Measurements from ENCODE around the gene GRM8. TPM values are rescaled to one million over a fixed set of nuclear protein-coding genes. Genes with fewer than 3 reads are reported as not detected.

GRM8 gene
- total RNA-seq, 1 experiment from 2014 or later = 0.40 TPM

DNA sequence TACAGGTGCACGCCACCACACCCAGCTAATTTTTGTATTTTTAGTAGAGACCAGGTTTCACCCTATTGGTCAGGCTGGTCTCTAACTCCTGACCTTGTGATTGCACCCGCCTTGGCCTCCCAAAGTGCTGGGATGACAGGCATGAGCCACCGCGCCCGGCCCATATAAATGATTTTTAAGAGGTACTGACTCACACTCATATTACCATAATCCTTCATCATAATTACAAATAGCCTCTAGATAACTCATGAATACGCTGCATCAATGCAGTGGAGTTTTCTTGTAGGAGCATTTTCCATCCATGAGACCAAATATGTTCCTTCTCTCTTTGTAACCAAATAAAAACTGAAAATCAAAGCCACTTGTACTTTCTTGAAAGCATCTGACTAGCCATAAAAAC, 193.3 kb downstream of the GRM8 start:
- CTCF ChIA-PET = no interaction called here
- Mint-ChIP-seq H3K27me3 (ENCODE audit: unreplicated experiment) (no peaks in the 10 kb centered on the region), H3K4me1 (ENCODE audit: low read depth, unreplicated experiment) (no peaks in the 10 kb centered on the region), H3K27ac (ENCODE audit: unreplicated experiment) (no peak overlapping the region), H3K9me3 (ENCODE audit: low read depth, unreplicated experiment) (no peaks in the 10 kb centered on the region), H3K4me3 (ENCODE audit: low read depth, unreplicated experiment) (no peak overlapping the region), H3K36me3 (ENCODE audit: insufficient read depth, unreplicated experiment) (no peaks in the 10 kb centered on the region)
- BruUV-seq (replicated peaks) = no TSS peak
- intact Hi-C loops (cut with micrococcal nuclease; ENCODE audit: unreplicated experiment) = no loop called here
- no peak for DNase-seq
- TF ChIP-seq, protein P1, sequence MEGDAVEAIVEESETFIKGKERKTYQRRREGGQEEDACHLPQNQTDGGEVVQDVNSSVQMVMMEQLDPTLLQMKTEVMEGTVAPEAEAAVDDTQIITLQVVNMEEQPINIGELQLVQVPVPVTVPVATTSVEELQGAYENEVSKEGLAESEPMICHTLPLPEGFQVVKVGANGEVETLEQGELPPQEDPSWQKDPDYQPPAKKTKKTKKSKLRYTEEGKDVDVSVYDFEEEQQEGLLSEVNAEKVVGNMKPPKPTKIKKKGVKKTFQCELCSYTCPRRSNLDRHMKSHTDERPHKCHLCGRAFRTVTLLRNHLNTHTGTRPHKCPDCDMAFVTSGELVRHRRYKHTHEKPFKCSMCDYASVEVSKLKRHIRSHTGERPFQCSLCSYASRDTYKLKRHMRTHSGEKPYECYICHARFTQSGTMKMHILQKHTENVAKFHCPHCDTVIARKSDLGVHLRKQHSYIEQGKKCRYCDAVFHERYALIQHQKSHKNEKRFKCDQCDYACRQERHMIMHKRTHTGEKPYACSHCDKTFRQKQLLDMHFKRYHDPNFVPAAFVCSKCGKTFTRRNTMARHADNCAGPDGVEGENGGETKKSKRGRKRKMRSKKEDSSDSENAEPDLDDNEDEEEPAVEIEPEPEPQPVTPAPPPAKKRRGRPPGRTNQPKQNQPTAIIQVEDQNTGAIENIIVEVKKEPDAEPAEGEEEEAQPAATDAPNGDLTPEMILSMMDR (IDR thresholded peaks at IDR 0.05; ENCODE audit: unreplicated experiment) = no peak

DNA sequence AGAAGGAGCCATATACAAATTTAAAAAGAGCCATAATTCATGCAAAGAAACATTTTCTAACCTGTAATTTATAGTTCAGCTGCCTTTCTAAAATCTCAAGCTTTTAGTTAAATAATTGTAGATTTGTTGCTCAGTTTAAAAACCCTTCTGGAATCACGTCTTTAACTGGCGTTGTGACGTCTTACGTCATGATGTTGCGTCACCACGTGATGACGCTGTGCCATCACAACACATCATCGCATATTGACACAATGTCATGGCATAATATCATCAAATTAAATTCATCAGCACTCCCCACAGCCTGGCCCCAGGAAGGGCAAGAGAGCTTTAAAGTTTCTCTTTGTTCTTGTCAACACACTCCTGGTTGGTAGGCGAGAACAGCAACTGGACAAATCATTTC, 194.8 kb downstream of the GRM8 start:
- no peak for DNase-seq
- Mint-ChIP-seq H3K27ac (ENCODE audit: unreplicated experiment) (no peak overlapping the region), H3K4me3 (ENCODE audit: low read depth, unreplicated experiment) (no peak overlapping the region), H3K36me3 (ENCODE audit: insufficient read depth, unreplicated experiment) (no peaks in the 10 kb centered on the region), H3K27me3 (ENCODE audit: unreplicated experiment) (no peaks in the 10 kb centered on the region), H3K9me3 (ENCODE audit: low read depth, unreplicated experiment) (no peaks in the 10 kb centered on the region), H3K4me1 (ENCODE audit: low read depth, unreplicated experiment) (no peaks in the 10 kb centered on the region)
- intact Hi-C loops (cut with micrococcal nuclease; ENCODE audit: unreplicated experiment) = no loop called here
- CTCF ChIA-PET = no interaction called here
- TF ChIP-seq, protein P1 (IDR thresholded peaks at IDR 0.05; ENCODE audit: unreplicated experiment) = no peak
- BruUV-seq (replicated peaks) = no TSS peak

DNA sequence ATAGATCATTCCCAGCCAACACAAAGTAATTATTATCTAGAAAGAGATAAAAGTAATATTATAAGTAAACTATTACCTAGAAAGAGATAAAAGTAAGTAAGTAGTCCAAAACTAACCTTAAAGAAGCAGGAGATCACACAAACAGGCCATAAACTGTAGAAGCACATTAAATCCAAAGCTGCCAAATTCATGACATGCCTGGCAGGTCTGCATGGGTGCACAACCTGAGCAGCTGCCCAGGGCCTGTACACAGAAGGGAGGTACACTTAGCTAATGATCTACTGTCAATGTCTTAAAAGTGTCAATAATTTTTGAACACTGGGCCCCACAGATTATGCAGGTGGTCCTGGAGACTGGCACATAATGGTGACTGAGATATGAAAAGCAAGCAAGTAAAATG, 196.5 kb downstream of the GRM8 start:
- DNase-seq = no peak
- intact Hi-C loops (cut with micrococcal nuclease; ENCODE audit: unreplicated experiment) = no loop called here
- H3K36me3 Mint-ChIP-seq (ENCODE audit: insufficient read depth, unreplicated experiment) = no peaks in the 10 kb centered on the region
- no peak overlapping the region for H3K27ac Mint-ChIP-seq (ENCODE audit: unreplicated experiment)
- no peaks in the 10 kb centered on the region for H3K27me3 Mint-ChIP-seq (ENCODE audit: unreplicated experiment)
- no peaks in the 10 kb centered on the region for H3K9me3 Mint-ChIP-seq (ENCODE audit: low read depth, unreplicated experiment)
- BruUV-seq (replicated peaks) = no TSS peak
- TF ChIP-seq, protein P1 (IDR thresholded peaks at IDR 0.05; ENCODE audit: unreplicated experiment) = no peak
- CTCF ChIA-PET = interaction anchor here (0.6 to 1.0 kb wide), 4 partner anchors 9 to 404 kb away, joined by 3 to 4 read pairs (median 3); no protein-coding TSS in a partner anchor
- no peak overlapping the region for H3K4me3 Mint-ChIP-seq (ENCODE audit: low read depth, unreplicated experiment)
- no peaks in the 10 kb centered on the region for H3K4me1 Mint-ChIP-seq (ENCODE audit: low read depth, unreplicated experiment)

DNA sequence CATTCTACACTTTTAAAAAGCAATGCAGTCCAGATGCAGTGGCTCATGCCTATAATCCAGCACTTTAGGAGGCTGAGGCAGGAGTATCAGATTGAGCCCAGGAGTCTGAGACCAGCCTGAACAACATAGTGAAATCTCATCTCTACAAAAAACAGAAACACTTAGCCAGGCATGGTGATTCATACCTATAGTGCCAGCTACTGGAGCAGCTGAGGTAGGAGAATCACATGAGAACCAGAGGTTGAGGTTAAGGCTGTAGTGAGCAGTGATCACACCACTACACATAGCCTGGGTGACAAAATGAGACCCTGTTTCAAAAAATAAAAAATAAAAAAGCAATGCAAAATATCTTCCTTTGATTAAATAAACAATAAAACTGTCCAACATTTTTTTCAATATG, 205.2 kb downstream of the GRM8 start:
- peak; percentile 10 for DNase-seq
- intact Hi-C loops (cut with micrococcal nuclease; ENCODE audit: unreplicated experiment) = loop anchor here (2.0 kb wide), 1 partner anchor 191 kb away; no protein-coding TSS in a partner anchor
- Mint-ChIP-seq H3K36me3 (ENCODE audit: insufficient read depth, unreplicated experiment) (no peaks in the 10 kb centered on the region), H3K4me1 (ENCODE audit: low read depth, unreplicated experiment) (peaks cover 8% of the 10 kb centered on the region), H3K9me3 (ENCODE audit: low read depth, unreplicated experiment) (peaks cover 2% of the 10 kb centered on the region), H3K27ac (ENCODE audit: unreplicated experiment) (no peak overlapping the region), H3K27me3 (ENCODE audit: unreplicated experiment) (peaks cover 16% of the 10 kb centered on the region), H3K4me3 (ENCODE audit: low read depth, unreplicated experiment) (no peak overlapping the region)
- BruUV-seq (replicated peaks) = no TSS peak
- CTCF ChIA-PET = interaction anchor here (0.5 kb wide), 1 partner anchor 156 kb away, joined by 3 read pairs; no protein-coding TSS in a partner anchor
- TF ChIP-seq, protein P1 (IDR thresholded peaks at IDR 0.05; ENCODE audit: unreplicated experiment) = no peak
